ENCODE measurements around the gene MMAA. TPM values are rescaled to one million over a fixed set of nuclear protein-coding genes. Genes with fewer than 3 reads are reported as not detected.

MMAA gene
- total and polyA plus RNA-seq, 9 of the 15 experiments (the other 6 are each of a cell fraction or from before 2014, with no cell fraction given), result 0.86 to 2.3 (median 1.4) TPM

DNA sequence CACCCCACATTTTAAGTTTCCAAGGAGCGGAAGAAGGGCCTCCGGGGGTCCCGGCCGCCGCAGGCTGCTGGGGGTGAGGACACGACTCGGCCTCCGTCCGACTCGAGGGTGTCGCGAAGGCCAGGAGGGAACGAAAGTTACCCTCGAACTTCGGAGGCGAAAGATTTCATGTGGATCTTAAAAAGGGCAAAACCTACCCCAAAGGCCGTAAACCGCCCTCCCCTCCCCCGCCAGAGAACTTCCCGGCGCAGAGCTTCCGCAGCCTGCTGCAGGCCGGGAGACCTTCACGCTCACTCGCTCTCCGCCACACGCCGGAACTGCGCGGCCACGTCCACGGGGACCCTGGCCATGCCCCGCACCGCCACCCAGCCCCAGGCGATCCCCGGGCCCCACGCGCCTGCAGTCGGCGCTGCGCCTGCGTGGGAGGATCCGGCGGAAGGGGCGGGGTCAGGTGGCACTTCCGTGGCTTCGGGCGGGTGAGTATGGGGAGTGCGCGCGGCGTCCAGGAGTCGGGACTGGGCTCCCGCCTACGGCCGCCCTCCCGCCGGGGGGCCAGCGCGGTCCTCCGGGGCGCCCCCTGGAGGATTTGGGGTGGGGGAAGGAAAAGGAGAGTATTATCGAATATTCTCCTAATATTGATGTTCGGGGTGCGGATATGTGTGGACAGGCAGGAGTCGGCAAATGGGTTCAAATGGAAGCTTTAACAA, at the start of gene MMAA (continued):
- TF ChIP-seq C11orf30 (IDR thresholded peaks at IDR 0.05; ENCODE audit: low read depth) (no peak), SOX6 (IDR thresholded peaks at IDR 0.05) (peak; percentile 47; the same call in 1 of the 2 replicates), SMARCA4 (IDR thresholded peaks at IDR 0.05) (no peak), KLF16 (IDR thresholded peaks at IDR 0.05) (0 out of 2 replicates have a peak, but pooled peaks have one; percentile 31), PCBP2 (IDR thresholded peaks at IDR 0.05; ENCODE audit: low read depth, low read length, poor library complexity, severe bottlenecking) (peak; percentile 19), PRMT5 (CRISPR knock-in tag; IDR thresholded peaks at IDR 0.05) (no peak), RNF2 (IDR thresholded peaks at IDR 0.05) (peak; percentile 79), ZNF408 (CRISPR knock-in tag; IDR thresholded peaks at IDR 0.05; ENCODE audit: low read depth) (no peak)
- TF ChIP-seq, protein P1, sequence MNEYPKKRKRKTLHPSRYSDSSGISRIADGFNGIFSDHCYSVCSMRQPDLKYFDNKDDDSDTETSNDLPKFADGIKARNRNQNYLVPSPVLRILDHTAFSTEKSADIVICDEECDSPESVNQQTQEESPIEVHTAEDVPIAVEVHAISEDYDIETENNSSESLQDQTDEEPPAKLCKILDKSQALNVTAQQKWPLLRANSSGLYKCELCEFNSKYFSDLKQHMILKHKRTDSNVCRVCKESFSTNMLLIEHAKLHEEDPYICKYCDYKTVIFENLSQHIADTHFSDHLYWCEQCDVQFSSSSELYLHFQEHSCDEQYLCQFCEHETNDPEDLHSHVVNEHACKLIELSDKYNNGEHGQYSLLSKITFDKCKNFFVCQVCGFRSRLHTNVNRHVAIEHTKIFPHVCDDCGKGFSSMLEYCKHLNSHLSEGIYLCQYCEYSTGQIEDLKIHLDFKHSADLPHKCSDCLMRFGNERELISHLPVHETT (CRISPR knock-in tag; conservative IDR thresholded peaks at IDR 0.05 in 1 of 2, IDR thresholded peaks at IDR 0.05 in 1 of 2), result peak in 1 of 2 experiments; percentile 69; a peak in 1 of 4 replicates
- TF ChIP-seq, protein P2, sequence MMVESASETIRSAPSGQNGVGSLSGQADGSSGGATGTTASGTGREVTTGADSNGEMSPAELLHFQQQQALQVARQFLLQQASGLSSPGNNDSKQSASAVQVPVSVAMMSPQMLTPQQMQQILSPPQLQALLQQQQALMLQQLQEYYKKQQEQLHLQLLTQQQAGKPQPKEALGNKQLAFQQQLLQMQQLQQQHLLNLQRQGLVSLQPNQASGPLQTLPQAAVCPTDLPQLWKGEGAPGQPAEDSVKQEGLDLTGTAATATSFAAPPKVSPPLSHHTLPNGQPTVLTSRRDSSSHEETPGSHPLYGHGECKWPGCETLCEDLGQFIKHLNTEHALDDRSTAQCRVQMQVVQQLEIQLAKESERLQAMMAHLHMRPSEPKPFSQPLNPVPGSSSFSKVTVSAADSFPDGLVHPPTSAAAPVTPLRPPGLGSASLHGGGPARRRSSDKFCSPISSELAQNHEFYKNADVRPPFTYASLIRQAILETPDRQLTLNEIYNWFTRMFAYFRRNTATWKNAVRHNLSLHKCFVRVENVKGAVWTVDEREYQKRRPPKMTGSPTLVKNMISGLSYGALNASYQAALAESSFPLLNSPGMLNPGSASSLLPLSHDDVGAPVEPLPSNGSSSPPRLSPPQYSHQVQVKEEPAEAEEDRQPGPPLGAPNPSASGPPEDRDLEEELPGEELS (CRISPR knock-in tag; IDR thresholded peaks at IDR 0.05; ENCODE audit: borderline replicate concordance), result peak; percentile 81; the same call in 1 of the 2 replicates
- TF ChIP-seq, protein P3, sequence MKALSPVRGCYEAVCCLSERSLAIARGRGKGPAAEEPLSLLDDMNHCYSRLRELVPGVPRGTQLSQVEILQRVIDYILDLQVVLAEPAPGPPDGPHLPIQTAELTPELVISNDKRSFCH (CRISPR knock-in tag; IDR thresholded peaks at IDR 0.05), result no peak
- TF ChIP-seq, protein P3 (tag; IDR thresholded peaks at IDR 0.05), result 0 out of 2 replicates have a peak, but pooled peaks have one; percentile 25
